ENCODE measurements around the gene TTC9. TPM values are rescaled to one million over a fixed set of nuclear protein-coding genes. Genes with fewer than 3 reads are reported as not detected.

The TTC9 gene
- polyA plus RNA-seq, 3 donors, result 0.99 to 2.1 (median 1.2) TPM

GRCh38 chr14:70622111-70622712, 19.5 kb upstream of the TTC9 start:
- no peaks in the 10 kb centered on the region for H3K4me1 ChIP-seq (ENCODE audit: control insufficient read depth in 1 of 2, insufficient read depth in 2 of 2, low read length in 2 of 2)
- H3K27me3 Mint-ChIP-seq (ENCODE audit: low read depth in 3 of 3), result peaks cover 4 to 6% (median 6%) of the 10 kb centered on the region in 3 donors
- intact Hi-C loops (cut with micrococcal nuclease), result loop anchor here (5.0 to 10.0 kb wide), 3 partner anchors 90 to 195 kb away; no protein-coding TSS in a partner anchor
- no peaks in the 10 kb centered on the region for H3K36me3 ChIP-seq (replicated peaks in 1 of 2; ENCODE audit: control insufficient read depth in 1 of 2, insufficient read depth in 2 of 2, low read length in 2 of 2)
- peaks cover 4 to 5% of the 10 kb centered on the region in 2 donors for H3K9me3 ChIP-seq (replicated peaks in 1 of 2; ENCODE audit: control insufficient read depth in 1 of 2, insufficient read depth in 1 of 2, low read length in 2 of 2)
- H3K9me3 Mint-ChIP-seq, result peaks cover 8 to 20% (median 13%) of the 10 kb centered on the region in 7 donors
- H3K4me3 ChIP-seq (replicated peaks in 1 of 3; ENCODE audit: low read depth in 2 of 3, low read length in 3 of 3), result no peak overlapping the region
- H4K20me1 ChIP-seq (ENCODE audit: insufficient read depth, low read length), result no peaks in the 10 kb centered on the region
- H3K4me3 Mint-ChIP-seq, result no peak overlapping the region
- no peaks in the 10 kb centered on the region for H3K36me3 Mint-ChIP-seq
- no peak overlapping the region for H3K27ac ChIP-seq (ENCODE audit: low read depth in 1 of 2, low read length in 2 of 2)
- H3K27me3 ChIP-seq (ENCODE audit: control insufficient read depth in 2 of 2, insufficient read depth in 2 of 2, low read length in 2 of 2), result peaks cover 0 to 7% of the 10 kb centered on the region in 2 donors
- H3K27ac Mint-ChIP-seq, result no peak overlapping the region
- H3K4me2 ChIP-seq (replicated peaks; ENCODE audit: extremely low read depth, low read length, poor library complexity, severe bottlenecking), result no peak overlapping the region
- 14% methylated on average over 1 of the region's 3 CpGs for WGBS (ENCODE audit: insufficient coverage)
- TF ChIP-seq CTCF (IDR thresholded peaks at IDR 0.05), result peak; percentile 72
- no peaks in the 10 kb centered on the region for H3K79me2 ChIP-seq (ENCODE audit: insufficient read depth, low read length)
- H2AFZ ChIP-seq (ENCODE audit: insufficient read depth, low read depth, low read length, poor library complexity, severe bottlenecking), result no peak overlapping the region
- H3K4me1 Mint-ChIP-seq, result no peaks in the 10 kb centered on the region
- no peak overlapping the region for H3K9ac ChIP-seq (ENCODE audit: insufficient read depth, low read length, poor library complexity, severe bottlenecking)
- DNase-seq, result peak in 2 of 3 donors; percentile 48 to 55

GRCh38 chr14:70624972-70625371, 16.7 kb upstream of the TTC9 start:
- Histone ChIP-seq H3K36me3 (replicated peaks in 1 of 2; ENCODE audit: control insufficient read depth in 1 of 2, insufficient read depth in 2 of 2, low read length in 2 of 2) (no peaks in the 10 kb centered on the region), H4K20me1 (ENCODE audit: insufficient read depth, low read length) (no peaks in the 10 kb centered on the region), H3K4me3 (replicated peaks in 1 of 3; ENCODE audit: low read depth in 2 of 3, low read length in 3 of 3) (no peak overlapping the region), H3K9ac (ENCODE audit: insufficient read depth, low read length, poor library complexity, severe bottlenecking) (no peak overlapping the region), H3K79me2 (ENCODE audit: insufficient read depth, low read length) (no peaks in the 10 kb centered on the region), H3K9me3 (replicated peaks in 1 of 2; ENCODE audit: control insufficient read depth in 1 of 2, insufficient read depth in 1 of 2, low read length in 2 of 2) (peaks cover 4 to 5% of the 10 kb centered on the region in 2 donors), H3K27ac (ENCODE audit: low read depth in 1 of 2, low read length in 2 of 2) (no peak overlapping the region), H3K4me2 (replicated peaks; ENCODE audit: extremely low read depth, low read length, poor library complexity, severe bottlenecking) (no peak overlapping the region), H2AFZ (ENCODE audit: insufficient read depth, low read depth, low read length, poor library complexity, severe bottlenecking) (no peak overlapping the region), H3K27me3 (ENCODE audit: control insufficient read depth in 2 of 2, insufficient read depth in 2 of 2, low read length in 2 of 2) (no peaks in the 10 kb centered on the region), H3K4me1 (ENCODE audit: control insufficient read depth in 1 of 2, insufficient read depth in 2 of 2, low read length in 2 of 2) (no peaks in the 10 kb centered on the region)
- DNase-seq, result no peak
- peaks cover 0 to 1% (median 0%) of the 10 kb centered on the region in 3 donors for H3K27me3 Mint-ChIP-seq (ENCODE audit: low read depth in 3 of 3)
- no CpG with 5 or more reads among the region's 1 CpG for WGBS (ENCODE audit: insufficient coverage)
- no peaks in the 10 kb centered on the region for H3K36me3 Mint-ChIP-seq
- no peak for TF ChIP-seq CTCF (IDR thresholded peaks at IDR 0.05)
- H3K4me1 Mint-ChIP-seq, result no peaks in the 10 kb centered on the region
- no peak overlapping the region for H3K4me3 Mint-ChIP-seq
- no peak overlapping the region for H3K27ac Mint-ChIP-seq
- intact Hi-C loops (cut with micrococcal nuclease), result loop anchor here (5.0 to 10.0 kb wide), 3 partner anchors 87 to 192 kb away; no protein-coding TSS in a partner anchor
- H3K9me3 Mint-ChIP-seq, result peaks cover 9 to 29% (median 19%) of the 10 kb centered on the region in 7 donors
